SKM-1 (cell line): ENCODE results near the gene NKAIN2.
"Not testable (repeated sequence)": the region's sequence is repeated elsewhere in the genome, so short reads cannot be mapped to it uniquely, and the experiment has no call there.

Experiments used
- DNase-seq: peaks from one replicate; lab custom pipeline; 2025; ENCODE audit not compliant: unreplicated experiment; lab: John Stamatoyannopoulos, UW

Gene NKAIN2

GRCh38 chr6:124297507-124297906 is 493.8 kb downstream of the NKAIN2 start:
- no peak for DNase-seq

- DNase-seq, result no peak
Observed at GRCh38 chr6:124298730-124299129, 495.1 kb downstream of the NKAIN2 start.

DNA sequence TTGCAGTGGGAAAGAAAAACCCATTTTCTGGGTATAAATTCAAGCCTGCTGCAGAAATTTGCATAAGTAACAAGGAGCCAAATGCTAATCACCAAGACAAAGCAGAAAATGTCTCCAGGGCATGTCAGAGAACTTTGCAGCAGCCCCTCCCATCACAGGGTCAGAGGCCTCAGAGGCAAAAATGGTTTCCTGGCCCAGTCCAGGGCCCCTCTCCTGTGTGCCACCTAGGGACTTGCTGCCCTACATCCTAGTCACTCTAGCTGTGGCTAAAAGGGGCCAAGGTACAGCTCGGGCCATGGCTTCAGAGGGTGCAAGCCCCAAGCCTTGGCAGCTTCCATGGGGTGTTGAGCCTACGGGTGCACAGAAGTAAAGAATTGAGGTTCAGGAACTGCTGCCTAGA is 497.2 kb downstream of the NKAIN2 start:
- not testable (repeated sequence) for DNase-seq

GRCh38 chr6:124303971-124304370 is 500.3 kb downstream of the NKAIN2 start:
- no peak for DNase-seq

DNA sequence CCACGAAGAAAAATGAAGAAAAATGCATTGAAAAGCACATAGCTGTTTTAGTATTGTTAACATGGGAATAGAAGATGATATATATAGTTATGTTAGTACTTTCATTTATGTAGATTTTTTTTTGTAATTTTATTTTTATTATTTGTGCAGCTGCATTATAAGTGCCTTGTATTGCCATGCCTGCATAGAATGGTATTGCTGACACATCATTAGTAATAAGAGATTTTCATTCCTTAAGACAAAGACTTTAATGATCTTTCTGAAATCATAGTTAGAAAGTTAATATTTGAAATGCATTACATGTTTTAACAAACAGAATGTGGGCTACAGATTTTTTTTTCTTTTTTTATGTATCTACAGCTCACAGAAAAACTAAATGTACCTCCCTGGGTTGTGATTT is 506.5 kb downstream of the NKAIN2 start:
- DNase-seq, result no peak

DNA sequence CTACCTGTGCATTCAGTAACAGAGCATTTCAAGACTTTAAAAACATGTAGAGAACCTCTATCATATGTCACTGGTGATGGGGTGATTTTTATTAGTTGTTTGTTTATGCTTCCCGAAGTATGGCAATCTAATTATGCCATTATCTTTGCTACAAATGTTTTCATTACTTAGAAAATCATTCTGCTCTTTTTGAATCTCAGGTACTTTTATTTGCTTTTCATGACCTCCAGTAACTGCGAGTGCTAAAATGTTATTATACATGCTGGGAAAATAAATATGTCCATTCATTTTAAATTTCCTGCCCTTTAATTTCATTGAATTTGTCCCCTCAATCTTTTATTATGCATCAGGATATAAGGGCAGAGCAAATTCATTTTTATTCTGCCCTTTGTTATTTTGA is 515.7 kb downstream of the NKAIN2 start:
- DNase-seq, result no peak

DNA sequence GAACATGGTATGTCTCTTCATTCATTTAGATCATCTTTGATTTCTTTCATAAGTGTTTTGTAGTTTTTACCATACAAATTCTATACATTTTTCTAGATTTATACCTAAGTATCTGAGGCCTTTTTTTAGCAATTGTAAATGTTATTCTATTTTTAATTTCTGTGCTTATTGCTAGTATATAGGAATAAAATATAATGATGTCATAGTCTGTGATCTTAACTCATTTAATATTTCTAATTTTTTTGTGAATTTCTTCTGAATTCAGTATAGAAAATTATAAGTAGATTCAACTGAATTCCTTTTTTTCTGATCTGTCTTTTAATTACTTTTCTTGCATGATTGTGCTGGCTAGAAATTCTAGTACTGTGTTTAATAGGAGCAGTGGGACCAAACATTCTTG is 520.6 kb downstream of the NKAIN2 start:
- DNase-seq, result no peak

DNA sequence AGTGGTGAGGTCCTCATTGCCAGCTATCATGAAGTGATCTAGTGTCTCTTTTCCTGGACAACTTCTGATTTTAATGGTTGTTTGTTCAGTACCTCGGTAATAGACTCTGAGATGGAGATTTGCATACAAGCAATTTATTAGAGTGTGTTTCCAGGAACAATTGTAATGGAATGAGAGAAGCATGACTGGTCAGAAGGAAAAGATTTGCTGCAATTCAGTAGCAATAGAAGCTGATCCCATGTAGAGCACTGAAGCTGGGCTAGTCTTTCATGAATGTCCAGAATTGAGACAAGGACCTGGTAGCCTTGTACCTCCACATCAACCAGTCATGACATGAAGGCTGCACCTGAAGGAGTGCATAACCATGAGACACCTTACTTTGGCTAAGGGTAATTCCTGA is 526.5 kb downstream of the NKAIN2 start:
- no peak for DNase-seq

DNA sequence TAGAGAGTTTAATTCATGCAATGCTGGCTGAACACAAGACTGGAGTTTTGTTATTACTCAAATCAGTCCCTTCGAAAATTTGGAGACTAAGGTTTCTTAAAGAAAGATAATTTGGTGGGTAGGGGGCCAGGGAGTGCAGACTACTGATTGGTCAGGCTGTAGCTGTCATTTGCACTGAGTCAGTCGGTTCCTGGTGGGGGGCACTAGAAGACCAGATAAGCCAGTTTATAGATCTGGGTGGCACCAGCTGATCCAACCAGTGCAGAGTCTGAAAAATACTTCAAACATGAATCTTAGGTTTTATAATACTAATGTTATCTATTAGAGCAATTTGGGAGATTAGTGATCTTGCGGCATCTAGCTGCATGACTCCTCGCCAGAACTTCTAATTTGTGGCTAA is 530.7 kb downstream of the NKAIN2 start:
- DNase-seq, result no peak

- DNase-seq, result no peak
Observed at GRCh38 chr6:124339610-124340334, 536.1 kb downstream of the NKAIN2 start.

GRCh38 chr6:124348339-124348738 is 544.7 kb downstream of the NKAIN2 start:
- not testable (repeated sequence) for DNase-seq

GRCh38 chr6:124355146-124355545 is 551.5 kb downstream of the NKAIN2 start:
- no peak for DNase-seq

GRCh38 chr6:124356276-124356810 is 552.7 kb downstream of the NKAIN2 start:
- DNase-seq, result no peak

DNA sequence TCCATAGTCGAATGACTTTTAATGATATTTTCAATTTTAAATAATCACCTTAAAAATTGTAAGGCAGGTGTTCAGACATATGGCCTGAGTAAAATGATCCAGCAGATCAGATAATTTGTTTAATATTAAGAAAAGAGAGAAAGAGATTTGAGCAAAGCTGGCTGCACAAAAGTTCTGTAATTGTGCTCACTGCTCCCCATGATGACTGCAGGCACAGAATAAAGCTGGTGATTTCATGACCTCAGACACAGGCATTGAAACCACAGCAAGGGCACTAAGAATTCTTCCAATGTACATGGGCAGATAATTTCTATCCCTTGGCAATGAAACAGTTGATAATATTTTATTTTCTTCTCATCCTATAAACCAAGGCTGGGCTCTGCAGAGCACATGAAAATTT is 553.1 kb downstream of the NKAIN2 start:
- DNase-seq, result no peak

- DNase-seq, result no peak
Observed at GRCh38 chr6:124368131-124368530, 564.5 kb downstream of the NKAIN2 start.

DNA sequence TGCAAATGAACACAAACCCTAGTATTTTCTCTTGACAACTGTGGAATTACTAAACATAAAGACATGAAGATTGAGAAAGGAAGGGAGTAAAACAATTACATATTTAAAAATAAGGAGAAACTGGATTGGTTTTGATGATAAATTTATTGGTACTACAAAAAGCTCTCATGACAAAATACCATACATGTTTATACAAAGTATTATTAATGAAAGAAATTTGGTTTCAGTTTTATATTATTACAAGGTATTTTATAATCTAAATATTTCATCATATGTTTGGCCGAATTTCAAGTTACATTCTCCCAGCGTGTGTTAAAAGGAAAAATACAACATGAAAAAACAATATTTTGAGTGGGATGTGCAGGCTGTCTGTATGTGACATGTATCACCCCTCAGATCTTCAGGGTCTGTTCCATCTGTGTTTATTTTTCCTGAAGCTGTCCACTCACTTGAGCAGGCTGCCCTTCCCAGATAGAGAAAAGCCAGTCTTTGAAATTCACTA is 568.4 kb downstream of the NKAIN2 start:
- DNase-seq, result no peak

DNA sequence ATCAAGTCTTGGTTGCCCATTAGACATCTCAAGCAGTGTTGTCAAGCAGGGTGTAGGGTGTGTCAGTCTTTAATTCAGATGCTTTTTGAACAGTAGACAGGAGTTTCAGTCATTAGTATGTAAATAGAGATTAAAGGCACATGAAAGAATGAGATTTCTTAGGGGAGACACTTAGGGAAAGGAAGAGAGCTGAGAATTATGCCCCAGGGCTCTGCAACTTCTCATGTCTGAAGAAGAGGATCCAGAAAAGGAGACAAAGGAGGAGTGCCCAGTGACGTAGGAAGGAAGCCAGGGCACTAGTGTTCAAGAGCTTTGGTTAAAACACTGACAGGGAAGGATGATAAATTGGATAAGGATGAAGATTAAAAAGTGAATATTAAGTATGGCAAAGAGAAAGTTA is 569.7 kb downstream of the NKAIN2 start:
- no peak for DNase-seq

GRCh38 chr6:124389127-124389526 is 585.5 kb downstream of the NKAIN2 start:
- no peak for DNase-seq

- DNase-seq, result no peak
Observed at GRCh38 chr6:124393536-124393935, 589.9 kb downstream of the NKAIN2 start.

DNA sequence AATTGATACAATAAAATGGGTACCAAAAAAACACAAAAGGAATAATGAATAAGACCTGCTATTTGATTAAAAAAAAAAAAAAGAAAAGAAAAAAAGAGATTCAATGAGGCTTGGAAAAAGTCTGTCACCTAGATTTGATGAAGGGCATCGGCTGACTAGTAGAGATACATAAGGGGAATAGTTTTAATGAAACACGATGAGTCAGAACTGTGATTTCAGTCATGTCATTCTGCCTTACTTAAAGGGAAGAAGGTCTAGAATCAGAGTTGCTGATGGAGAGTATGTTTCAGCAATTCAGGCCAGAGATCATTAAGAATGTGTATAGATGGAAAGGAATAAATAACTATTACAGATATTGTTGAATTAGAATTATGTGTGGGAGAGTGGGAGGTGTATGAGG is 592.7 kb downstream of the NKAIN2 start:
- DNase-seq, result no peak

GRCh38 chr6:124400261-124400999 is 596.8 kb downstream of the NKAIN2 start:
- DNase-seq, result no peak

DNA sequence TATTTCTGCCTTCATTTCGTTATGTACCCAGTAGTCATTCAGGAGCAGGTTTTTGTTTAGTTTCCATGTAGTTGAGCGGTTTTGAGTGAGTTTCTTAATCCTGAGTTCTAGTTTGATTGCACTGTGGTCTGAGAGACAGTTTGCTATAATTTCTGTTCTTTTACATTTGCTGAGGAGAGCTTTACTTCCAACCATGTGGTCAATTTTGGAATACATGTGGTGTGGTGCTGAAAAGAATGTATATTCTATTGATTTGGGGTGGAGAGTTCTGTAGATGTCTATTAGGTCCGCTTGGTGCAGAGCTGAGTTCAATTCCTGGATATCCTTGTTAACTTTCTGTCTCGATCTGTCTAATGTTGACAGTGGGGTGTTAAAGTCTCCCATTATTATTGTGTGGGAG is 606.8 kb downstream of the NKAIN2 start:
- not testable (repeated sequence) for DNase-seq
